GM21528 (cell line): ENCODE results near the gene LENG1.

Experiments used
- ATAC-seq: cut with Tn5 transposase; IDR thresholded peaks from one replicate; pipeline ENCODE4 v1.9.1; 2021; ENCODE audit warnings: mild to moderate bottlenecking, moderate library complexity; ENCODE audit not compliant: unreplicated experiment, low FRiP score

The LENG1 gene

GRCh38 chr19:54145541-54146158 is 13.9 kb downstream of the LENG1 start:
- no peak for ATAC-seq

GRCh38 chr19:54142166-54142780 is 17.2 kb downstream of the LENG1 start:
- ATAC-seq, result no peak

DNA sequence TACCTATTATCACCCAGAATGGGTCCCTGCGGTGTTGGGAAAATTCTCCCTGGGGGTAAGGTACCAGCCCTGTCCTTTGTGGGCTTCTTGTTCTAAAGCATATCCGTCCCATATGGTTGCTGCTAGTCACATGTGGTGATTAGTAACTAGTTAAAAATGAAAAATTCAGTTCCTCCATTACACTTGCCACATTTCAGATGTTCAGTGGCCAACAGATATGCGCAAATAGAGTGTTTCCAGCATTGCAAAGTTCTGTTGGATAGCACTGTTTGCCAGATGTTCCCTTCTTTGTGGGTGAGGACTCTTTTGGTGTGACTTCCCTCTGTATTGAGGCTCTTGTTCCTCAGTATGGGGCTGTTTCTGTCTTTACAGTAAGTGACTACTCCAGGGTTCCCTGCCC is 18.2 kb downstream of the LENG1 start:
- ATAC-seq, result no peak

DNA sequence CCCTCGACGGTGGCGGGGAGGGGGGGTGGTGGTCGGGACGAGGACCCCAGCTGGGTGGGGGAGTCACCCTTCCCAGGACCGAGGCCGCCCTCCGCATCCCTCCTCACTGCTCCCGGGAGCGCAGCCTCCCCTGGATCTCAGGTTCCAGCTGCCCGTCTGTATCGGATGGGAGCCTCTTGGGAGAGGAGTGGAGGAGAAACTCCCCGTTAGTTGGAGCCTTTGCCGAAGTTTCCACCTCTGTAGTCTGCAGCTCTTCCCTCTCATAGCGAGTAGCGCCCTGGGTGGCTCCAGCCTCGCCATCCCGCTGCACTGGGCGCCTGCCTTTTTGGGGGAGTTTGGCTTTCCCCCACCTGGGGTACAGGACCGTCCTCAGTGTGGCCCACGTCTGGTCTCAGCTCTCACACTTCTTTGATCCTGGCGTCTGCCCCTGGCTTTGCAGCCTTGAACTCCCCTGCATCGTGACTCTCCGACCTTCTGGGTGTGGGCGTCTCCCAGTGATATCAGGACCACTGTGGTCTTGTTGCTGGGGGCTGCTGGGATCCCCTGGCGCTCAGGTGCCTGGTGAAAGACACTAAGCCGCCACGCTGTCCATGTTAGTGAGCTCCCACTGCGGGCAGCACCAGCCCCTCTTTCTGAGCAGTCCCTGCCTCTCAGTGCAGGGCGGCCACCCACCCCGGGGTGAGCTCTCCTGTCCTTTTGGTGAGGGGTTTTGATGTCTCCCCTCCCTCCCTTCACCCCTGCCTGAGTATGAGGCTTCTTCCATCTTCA is 20.8 kb downstream of the LENG1 start:
- ATAC-seq, result no peak

GRCh38 chr19:54137699-54138488 is 21.6 kb downstream of the LENG1 start, which contains the start of gene CNOT3:
Gene CNOT3 (plus strand): TSS chr19:54137762. CDS start chr19:54142979, 5,217 bp downstream.
- no peak for ATAC-seq

GRCh38 chr19:54136864-54137698 is 22.4 kb downstream of the LENG1 start:
- peak; percentile 76 for ATAC-seq

GRCh38 chr19:54136086-54136863 is 23.2 kb downstream of the LENG1 start:
- peak; percentile 0 for ATAC-seq

DNA sequence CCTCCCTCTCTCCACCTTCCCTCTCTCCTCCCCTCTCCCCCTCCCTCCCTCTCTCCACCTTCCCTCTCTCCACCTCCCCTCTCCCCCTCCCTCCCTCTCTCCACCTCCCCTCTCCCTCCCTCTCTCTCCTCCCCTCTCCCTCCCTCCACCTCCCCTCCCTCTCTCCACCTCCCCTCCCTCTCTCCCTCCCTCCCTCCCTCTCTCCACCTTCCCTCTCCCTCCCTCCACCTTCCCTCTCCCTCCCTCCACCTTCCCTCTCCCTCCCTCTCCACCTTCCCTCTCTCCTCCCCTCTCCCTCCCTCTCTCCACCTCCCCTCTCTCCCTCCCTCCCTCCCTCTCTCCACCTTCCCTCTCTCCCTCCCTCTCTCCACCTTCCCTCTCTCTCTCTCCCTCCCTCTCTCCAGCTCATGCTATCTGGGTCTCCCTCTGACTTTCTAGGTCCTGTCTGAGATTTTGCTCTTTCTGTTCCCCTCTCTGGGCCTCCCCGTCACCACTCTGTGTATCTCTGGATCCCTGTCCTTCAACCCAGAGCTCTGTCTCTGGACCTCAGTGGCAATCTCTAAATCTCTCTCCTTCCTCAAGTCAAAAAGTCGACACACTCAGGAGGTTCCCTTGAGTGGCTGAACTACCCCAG is 25.4 kb downstream of the LENG1 start:
- no peak for ATAC-seq

DNA sequence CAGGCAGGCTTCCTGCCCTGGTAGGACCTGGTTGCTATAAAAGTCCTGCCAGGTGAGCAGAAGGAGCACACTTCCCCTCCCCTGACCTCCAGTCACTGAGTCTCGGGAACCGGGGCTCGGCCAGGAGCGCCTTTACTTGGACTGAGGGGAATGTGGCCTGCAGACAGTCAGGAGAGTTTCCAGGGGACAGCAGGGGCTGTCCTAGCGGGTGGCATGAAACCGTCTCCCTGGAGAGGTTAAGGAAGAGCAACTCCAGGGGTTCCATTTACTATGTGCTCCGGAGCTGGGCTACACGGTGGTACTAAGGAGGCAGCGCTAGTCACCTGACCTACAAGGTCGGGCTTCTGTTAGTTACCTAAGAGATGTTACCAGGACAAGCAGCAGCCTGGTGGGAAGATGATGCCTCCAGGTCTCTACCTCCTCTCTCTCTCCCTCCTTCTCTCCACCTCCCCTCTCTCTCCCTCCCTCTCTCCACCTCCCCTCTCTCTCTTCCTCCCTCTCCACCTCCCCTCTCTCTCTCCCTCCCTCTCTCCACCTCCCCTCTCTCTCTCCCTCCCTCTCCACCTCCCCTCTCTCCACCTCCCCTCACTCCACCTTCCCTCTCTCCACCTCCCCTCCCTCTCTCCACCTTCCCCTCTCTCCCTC is 26.1 kb downstream of the LENG1 start:
- ATAC-seq, result no peak

GRCh38 chr19:54129617-54129996 is 29.9 kb downstream of the LENG1 start:
- ATAC-seq, result no peak

GRCh38 chr19:54128796-54129616 is 30.5 kb downstream of the LENG1 start:
- ATAC-seq, result no peak

- ATAC-seq, result no peak
These were observed 31.1 kb downstream of the LENG1 start for GRCh38 chr19:54128441-54128725.

GRCh38 chr19:54127688-54128440 is 31.7 kb downstream of the LENG1 start:
- no peak for ATAC-seq

DNA sequence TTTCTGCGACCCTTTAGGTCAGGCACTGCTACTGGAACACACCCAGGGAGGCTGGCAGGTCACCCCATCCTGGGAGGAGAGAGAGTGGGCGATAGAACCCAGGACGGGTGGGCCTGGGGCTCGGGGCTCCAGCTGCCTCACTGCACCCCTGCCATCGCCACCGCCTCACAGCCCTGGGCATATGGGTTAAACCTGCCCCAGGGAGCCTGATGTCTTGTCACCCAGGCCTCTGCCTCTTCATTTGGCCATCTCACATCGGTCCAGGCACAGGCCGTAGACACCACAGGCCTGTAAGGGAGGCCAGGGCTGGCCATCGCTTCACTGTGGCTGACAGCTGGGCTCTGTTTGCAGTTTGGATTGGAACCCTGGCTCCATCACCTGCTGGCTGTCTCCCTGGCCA is 33.8 kb downstream of the LENG1 start:
- ATAC-seq, result no peak

- no peak for ATAC-seq
These were observed 35.1 kb downstream of the LENG1 start for GRCh38 chr19:54124393-54124792.

DNA sequence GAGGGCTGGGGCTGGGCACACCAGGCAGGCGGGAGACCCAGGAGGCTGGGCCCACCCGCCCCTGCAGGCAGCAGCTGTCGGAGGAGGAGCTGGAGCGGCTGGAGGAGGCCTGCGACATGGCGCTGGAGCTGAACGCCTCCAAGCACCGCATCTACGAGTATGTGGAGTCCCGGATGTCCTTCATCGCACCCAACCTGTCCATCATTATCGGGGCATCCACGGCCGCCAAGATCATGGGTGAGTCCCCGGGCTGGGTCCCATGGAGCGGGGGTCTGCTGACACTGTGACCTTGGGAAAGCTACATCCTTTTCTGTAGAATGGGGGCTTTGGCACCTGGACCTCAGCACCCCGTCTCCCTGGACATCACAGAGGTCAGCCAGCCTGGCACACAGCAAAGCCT is 35.8 kb downstream of the LENG1 start:
- no peak for ATAC-seq

DNA sequence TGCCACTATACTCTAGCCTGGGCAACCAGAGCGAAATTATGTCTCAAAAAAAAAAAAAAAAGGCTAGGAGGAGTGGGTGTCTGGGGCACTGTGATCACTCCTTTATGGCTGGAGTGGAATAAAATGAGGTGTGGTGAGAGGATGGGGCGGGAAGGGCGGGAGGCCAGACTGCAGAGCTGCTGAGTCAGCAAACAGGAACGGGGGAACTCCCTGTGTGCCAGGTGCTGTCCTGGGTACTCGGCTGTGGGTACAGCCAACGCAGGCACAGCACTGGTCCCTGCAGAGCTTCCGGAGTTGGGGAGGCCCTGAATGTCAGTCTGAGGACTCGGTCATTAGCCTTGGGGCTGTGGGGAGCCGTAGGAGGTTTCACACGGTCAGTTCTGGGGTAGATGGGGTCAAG is 38.3 kb downstream of the LENG1 start:
- ATAC-seq, result no peak
